GM12873 (cell line): Measurements from ENCODE around the gene RAI14.

Experiments used
- CTCF ChIP-seq: IDR thresholded peaks from 2 replicates; pipeline ENCODE4 v1.5.1; 2012; ENCODE audit warnings: low read depth, mild to moderate bottlenecking, moderate library complexity, low read length, control low read depth; ENCODE audit not compliant: insufficient read depth; ENCODE audit errors: missing control alignments

Gene RAI14

GRCh38 chr5:34667705-34668104 is 11.6 kb downstream of the RAI14 start:
- no peak for TF ChIP-seq CTCF

GRCh38 chr5:34669931-34670516 is 13.9 kb downstream of the RAI14 start:
- TF ChIP-seq CTCF, result no peak

- TF ChIP-seq CTCF, result no peak
Observed at GRCh38 chr5:34672196-34672595, 16.1 kb downstream of the RAI14 start.

- no peak for TF ChIP-seq CTCF
Observed at GRCh38 chr5:34673463-34674125, 17.5 kb downstream of the RAI14 start.

- no peak for TF ChIP-seq CTCF
Observed at GRCh38 chr5:34674187-34674586, 18.1 kb downstream of the RAI14 start.

- TF ChIP-seq CTCF, result no peak
Observed at GRCh38 chr5:34675857-34676256, 19.7 kb downstream of the RAI14 start.

- TF ChIP-seq CTCF, result no peak
Observed at GRCh38 chr5:34676416-34676815, 20.3 kb downstream of the RAI14 start.
